ENCODE results near the gene SDCBP2.

DNA sequence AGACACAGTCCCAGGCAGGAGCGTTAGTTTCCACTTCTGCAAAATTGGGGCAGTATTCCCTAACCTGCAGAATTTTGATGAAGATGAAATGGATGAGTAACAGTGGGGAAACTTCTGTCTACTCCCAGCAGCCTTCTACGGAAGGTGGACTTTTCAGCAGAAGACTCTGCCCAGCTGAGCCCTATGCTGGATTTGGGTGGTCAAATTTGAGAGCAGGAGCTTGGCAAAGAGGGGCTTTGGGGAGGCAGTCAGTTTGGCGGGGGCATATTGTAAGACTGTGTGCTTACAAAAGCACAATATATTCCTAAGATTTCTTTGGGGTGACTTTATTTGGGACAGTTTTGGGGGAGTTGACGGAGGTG, 5.4 kb upstream of the SDCBP2 start:
- TF ChIP-seq, protein P1, sequence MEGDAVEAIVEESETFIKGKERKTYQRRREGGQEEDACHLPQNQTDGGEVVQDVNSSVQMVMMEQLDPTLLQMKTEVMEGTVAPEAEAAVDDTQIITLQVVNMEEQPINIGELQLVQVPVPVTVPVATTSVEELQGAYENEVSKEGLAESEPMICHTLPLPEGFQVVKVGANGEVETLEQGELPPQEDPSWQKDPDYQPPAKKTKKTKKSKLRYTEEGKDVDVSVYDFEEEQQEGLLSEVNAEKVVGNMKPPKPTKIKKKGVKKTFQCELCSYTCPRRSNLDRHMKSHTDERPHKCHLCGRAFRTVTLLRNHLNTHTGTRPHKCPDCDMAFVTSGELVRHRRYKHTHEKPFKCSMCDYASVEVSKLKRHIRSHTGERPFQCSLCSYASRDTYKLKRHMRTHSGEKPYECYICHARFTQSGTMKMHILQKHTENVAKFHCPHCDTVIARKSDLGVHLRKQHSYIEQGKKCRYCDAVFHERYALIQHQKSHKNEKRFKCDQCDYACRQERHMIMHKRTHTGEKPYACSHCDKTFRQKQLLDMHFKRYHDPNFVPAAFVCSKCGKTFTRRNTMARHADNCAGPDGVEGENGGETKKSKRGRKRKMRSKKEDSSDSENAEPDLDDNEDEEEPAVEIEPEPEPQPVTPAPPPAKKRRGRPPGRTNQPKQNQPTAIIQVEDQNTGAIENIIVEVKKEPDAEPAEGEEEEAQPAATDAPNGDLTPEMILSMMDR (conservative IDR thresholded peaks at IDR 0.05; ENCODE audit: low read depth, low read length), result no peak
- TF ChIP-seq POLR2A (IDR thresholded peaks at IDR 0.05; ENCODE audit: low read depth, low read length), result no peak
- TF ChIP-seq RFX5 (IDR thresholded peaks at IDR 0.05; ENCODE audit: low read depth, low read length), result no peak
- TF ChIP-seq, protein P2, sequence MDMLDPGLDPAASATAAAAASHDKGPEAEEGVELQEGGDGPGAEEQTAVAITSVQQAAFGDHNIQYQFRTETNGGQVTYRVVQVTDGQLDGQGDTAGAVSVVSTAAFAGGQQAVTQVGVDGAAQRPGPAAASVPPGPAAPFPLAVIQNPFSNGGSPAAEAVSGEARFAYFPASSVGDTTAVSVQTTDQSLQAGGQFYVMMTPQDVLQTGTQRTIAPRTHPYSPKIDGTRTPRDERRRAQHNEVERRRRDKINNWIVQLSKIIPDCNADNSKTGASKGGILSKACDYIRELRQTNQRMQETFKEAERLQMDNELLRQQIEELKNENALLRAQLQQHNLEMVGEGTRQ (IDR thresholded peaks at IDR 0.05; ENCODE audit: low read depth, low read length), result no peak
- no peak for TF ChIP-seq FOS (IDR thresholded peaks at IDR 0.05; ENCODE audit: low read depth, low read length)
- TF ChIP-seq SMC3 (IDR thresholded peaks at IDR 0.05; ENCODE audit: low read depth, low read length), result no peak
- no peak for TF ChIP-seq MAZ (IDR thresholded peaks at IDR 0.05; ENCODE audit: borderline replicate concordance, low read depth, low read length)
- TF ChIP-seq RAD21 (IDR thresholded peaks at IDR 0.05; ENCODE audit: low read length), result no peak
- TF ChIP-seq, protein P3, sequence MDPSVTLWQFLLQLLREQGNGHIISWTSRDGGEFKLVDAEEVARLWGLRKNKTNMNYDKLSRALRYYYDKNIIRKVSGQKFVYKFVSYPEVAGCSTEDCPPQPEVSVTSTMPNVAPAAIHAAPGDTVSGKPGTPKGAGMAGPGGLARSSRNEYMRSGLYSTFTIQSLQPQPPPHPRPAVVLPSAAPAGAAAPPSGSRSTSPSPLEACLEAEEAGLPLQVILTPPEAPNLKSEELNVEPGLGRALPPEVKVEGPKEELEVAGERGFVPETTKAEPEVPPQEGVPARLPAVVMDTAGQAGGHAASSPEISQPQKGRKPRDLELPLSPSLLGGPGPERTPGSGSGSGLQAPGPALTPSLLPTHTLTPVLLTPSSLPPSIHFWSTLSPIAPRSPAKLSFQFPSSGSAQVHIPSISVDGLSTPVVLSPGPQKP (IDR thresholded peaks at IDR 0.05; ENCODE audit: borderline replicate concordance, low read depth, low read length), result no peak
- TF ChIP-seq RCOR1 (IDR thresholded peaks at IDR 0.05; ENCODE audit: insufficient replicate concordance, low read length), result no peak

Measured in IMR-90 (cell line).